ENCODE measurements around the gene ZNF335. TPM values are rescaled to one million over a fixed set of nuclear protein-coding genes. Genes with fewer than 3 reads are reported as not detected.
A peak's percentile ranks its signal among the peaks of the same experiment; 100 is the strongest.

The ZNF335 gene
- total RNA-seq, 4 donors from 2014 or later, result 12.9 to 19.0 (median 15.3) TPM

- Histone ChIP-seq H3K36me3 (peaks cover 60 to 88% (median 87%) of the 10 kb centered on the region in 4 donors), H3K9me3 (no peaks in the 10 kb centered on the region), H3K27me3 (no peaks in the 10 kb centered on the region), H3K27ac (replicated peaks in 1 of 4) (no peak overlapping the region), H3K4me1 (no peaks in the 10 kb centered on the region), H3K4me3 (no peak overlapping the region)
- WGBS, result 90% methylated on average over 5 of the region's 5 CpGs
- TF ChIP-seq EP300 (IDR thresholded peaks at IDR 0.05) (no peak), POLR2AphosphoS5 (IDR thresholded peaks at IDR 0.05) (no peak), CTCF (IDR thresholded peaks at IDR 0.05) (no peak), POLR2A (IDR thresholded peaks at IDR 0.05; ENCODE audit: low read depth) (no peak)
- intact Hi-C loops (cut with DNase I), result no loop called here
- DNase-seq (ENCODE audit: extremely low spot score), result no peak
These were observed 19.1 kb downstream of the ZNF335 start for GRCh38 chr20:45952861-45953260.

- H3K36me3 ChIP-seq, result peaks cover 59 to 88% (median 87%) of the 10 kb centered on the region in 4 donors
- H3K27me3 ChIP-seq, result no peaks in the 10 kb centered on the region
- WGBS, result 90% methylated on average over 8 of the region's 19 CpGs
- H3K9me3 ChIP-seq, result no peaks in the 10 kb centered on the region
- H3K4me3 ChIP-seq, result no peak overlapping the region
- no peaks in the 10 kb centered on the region for H3K4me1 ChIP-seq
- no peak for DNase-seq (ENCODE audit: extremely low spot score)
- TF ChIP-seq POLR2AphosphoS5 (IDR thresholded peaks at IDR 0.05) (peak in 1 of 2 donors; percentile 4), POLR2A (IDR thresholded peaks at IDR 0.05; ENCODE audit: low read depth) (no peak)
- intact Hi-C loops (cut with DNase I), result no loop called here
- no peak overlapping the region for H3K27ac ChIP-seq (replicated peaks in 1 of 4)
These were observed 19.8 kb downstream of the ZNF335 start for GRCh38 chr20:45951925-45952834.

DNA sequence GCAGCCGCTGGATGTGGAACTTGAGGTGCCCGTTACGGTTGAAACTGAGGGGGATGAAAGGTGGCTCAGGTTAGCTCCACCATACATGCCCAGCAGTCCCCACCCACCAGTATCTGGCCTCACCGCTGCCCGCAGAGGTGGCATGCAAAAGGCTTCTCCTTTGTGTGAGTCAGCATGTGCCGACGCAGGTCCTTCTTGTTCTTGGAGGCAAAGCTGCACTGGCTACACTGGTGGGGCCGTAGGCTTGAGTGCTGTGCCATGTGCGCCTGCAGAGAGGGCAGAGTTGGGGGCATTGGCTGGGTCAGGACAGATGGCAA lies 21.7 kb downstream of the ZNF335 start:
- Histone ChIP-seq H3K4me1 (peaks cover 0 to 14% (median 8%) of the 10 kb centered on the region in 4 donors), H3K4me3 (no peak overlapping the region), H3K27ac (replicated peaks in 1 of 4) (no peak overlapping the region), H3K9me3 (no peaks in the 10 kb centered on the region), H3K36me3 (peaks cover 58 to 92% (median 88%) of the 10 kb centered on the region in 4 donors), H3K27me3 (no peaks in the 10 kb centered on the region)
- no peak for TF ChIP-seq POLR2AphosphoS5 (IDR thresholded peaks at IDR 0.05)
- TF ChIP-seq CTCF (IDR thresholded peaks at IDR 0.05), result no peak
- TF ChIP-seq POLR2A (IDR thresholded peaks at IDR 0.05; ENCODE audit: low read depth), result no peak
- TF ChIP-seq EP300 (IDR thresholded peaks at IDR 0.05), result no peak
- intact Hi-C loops (cut with DNase I), result no loop called here
- DNase-seq (ENCODE audit: extremely low spot score), result no peak
- WGBS, result 81% methylated on average over 9 of the region's 9 CpGs

- Histone ChIP-seq H3K27ac (replicated peaks in 1 of 4) (peak overlapping the region in 1 of 4 donors; percentile 6), H3K36me3 (peaks cover 63 to 94% (median 93%) of the 10 kb centered on the region in 4 donors), H3K4me1 (peaks cover 0 to 14% (median 8%) of the 10 kb centered on the region in 4 donors), H3K4me3 (no peak overlapping the region), H3K27me3 (no peaks in the 10 kb centered on the region), H3K9me3 (no peaks in the 10 kb centered on the region)
- intact Hi-C loops (cut with DNase I), result no loop called here
- 76% methylated on average over 6 of the region's 13 CpGs for WGBS
- TF ChIP-seq CTCF (IDR thresholded peaks at IDR 0.05), result no peak
- peak in 1 of 2 donors; percentile 31 for TF ChIP-seq POLR2AphosphoS5 (IDR thresholded peaks at IDR 0.05)
- no peak for DNase-seq (ENCODE audit: extremely low spot score)
These were observed 22.3 kb downstream of the ZNF335 start for GRCh38 chr20:45949542-45950329.
